T-helper 1 cell (primary cell): ENCODE measurements around the gene EDEM3.
A peak's percentile ranks its signal among the peaks of the same experiment; 100 is the strongest.
"Not testable (repeated sequence)": the region's sequence is repeated elsewhere in the genome, so short reads cannot be mapped to it uniquely, and the experiment has no call there.

Experiments used
- DNase-seq, 5 donors: peaks; one replicate each; pipeline ENCODE4 v3.0.0-alpha.2; 2012 to 2020

The EDEM3 gene

GRCh38 chr1:184770181-184770979 lies 15.7 kb upstream of the EDEM3 start:
- DNase-seq = no peak

GRCh38 chr1:184769241-184769640 lies 14.6 kb upstream of the EDEM3 start:
- no peak for DNase-seq

GRCh38 chr1:184768467-184768866 lies 13.8 kb upstream of the EDEM3 start:
- DNase-seq = no peak

- DNase-seq = no peak
Measured at GRCh38 chr1:184767591-184767990, 12.9 kb upstream of the EDEM3 start.

GRCh38 chr1:184764483-184764882 lies 9.8 kb upstream of the EDEM3 start:
- no peak for DNase-seq

GRCh38 chr1:184763520-184763919 lies 8.9 kb upstream of the EDEM3 start:
- not testable (repeated sequence) for DNase-seq

GRCh38 chr1:184761969-184762485 lies 7.4 kb upstream of the EDEM3 start:
- no peak for DNase-seq

- no peak for DNase-seq
Measured at GRCh38 chr1:184759651-184760050, 5.0 kb upstream of the EDEM3 start.

- no peak for DNase-seq
Measured at GRCh38 chr1:184759112-184759511, 4.5 kb upstream of the EDEM3 start.

GRCh38 chr1:184757891-184758290 lies 3.2 kb upstream of the EDEM3 start:
- no peak for DNase-seq

GRCh38 chr1:184757406-184757805 lies 2.7 kb upstream of the EDEM3 start:
- DNase-seq = no peak

GRCh38 chr1:184755226-184756065 lies 788 bp upstream of the EDEM3 start:
- peak in 1 of 5 donors; percentile 30 for DNase-seq

GRCh38 chr1:184753608-184754475 lies 816 bp downstream of the EDEM3 start:
- peak in 4 of 5 donors; percentile 29 to 54 (median 34) for DNase-seq

GRCh38 chr1:184753117-184753516 lies 1.5 kb downstream of the EDEM3 start:
- no peak for DNase-seq

- DNase-seq = no peak
Measured at GRCh38 chr1:184752656-184753055, 2.0 kb downstream of the EDEM3 start.

GRCh38 chr1:184748740-184749139 lies 5.9 kb downstream of the EDEM3 start:
- no peak for DNase-seq

- no peak for DNase-seq
Measured at GRCh38 chr1:184747089-184747955, 7.3 kb downstream of the EDEM3 start.

GRCh38 chr1:184745929-184746638 lies 8.6 kb downstream of the EDEM3 start:
- DNase-seq = peak in 2 of 5 donors; percentile 1 to 60

GRCh38 chr1:184745110-184745509 lies 9.5 kb downstream of the EDEM3 start:
- no peak for DNase-seq

- DNase-seq = peak in 2 of 5 donors; percentile 22 to 76
Measured at GRCh38 chr1:184743062-184743756, 11.4 kb downstream of the EDEM3 start.
